GM18870 (cell line): ENCODE results near the gene RASL10A.

Experiments
- ATAC-seq: cut with Tn5 transposase; IDR thresholded peaks from one replicate; pipeline ENCODE4 v1.9.1; 2021; ENCODE audit warnings: moderate library complexity; ENCODE audit not compliant: unreplicated experiment

Gene RASL10A

GRCh38 chr22:29339381-29340235 lies 24.1 kb upstream of the RASL10A start:
- ATAC-seq = no peak

- no peak for ATAC-seq
These were observed 22.9 kb upstream of the RASL10A start for GRCh38 chr22:29338398-29338797.

DNA sequence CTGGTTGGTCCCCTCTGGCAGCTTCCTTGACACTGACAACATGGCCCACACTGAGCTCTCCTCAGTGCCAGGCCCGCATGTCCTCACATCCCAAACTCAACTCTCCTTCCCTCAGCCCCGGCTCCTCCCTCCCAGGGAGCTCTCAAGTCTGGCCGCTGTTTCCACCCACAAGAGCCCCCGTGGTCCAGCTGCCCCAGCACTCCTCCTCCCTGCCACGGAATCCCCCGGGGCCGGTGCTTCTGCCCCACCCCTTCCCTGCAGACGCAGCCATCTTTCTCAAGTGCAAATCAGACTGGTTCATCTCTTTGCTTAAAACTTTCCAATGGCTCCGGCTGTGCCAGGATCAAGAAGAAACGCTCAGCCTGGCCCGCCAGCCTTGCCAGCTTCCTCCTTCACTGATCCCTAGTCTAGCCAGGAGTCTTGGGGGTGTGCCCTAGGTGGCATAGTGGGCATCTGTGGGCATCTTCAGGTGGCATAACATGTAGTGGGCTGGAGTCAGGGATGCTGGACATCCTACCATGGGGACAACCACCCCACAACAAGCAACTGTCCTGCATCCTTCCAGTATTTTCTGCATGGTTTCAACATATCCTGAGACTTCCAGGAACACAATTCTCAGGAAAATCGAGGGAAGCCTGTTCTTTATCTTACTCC lies 22.3 kb upstream of the RASL10A start:
- no peak for ATAC-seq

GRCh38 chr22:29336751-29337490 lies 21.4 kb upstream of the RASL10A start:
- ATAC-seq = no peak

DNA sequence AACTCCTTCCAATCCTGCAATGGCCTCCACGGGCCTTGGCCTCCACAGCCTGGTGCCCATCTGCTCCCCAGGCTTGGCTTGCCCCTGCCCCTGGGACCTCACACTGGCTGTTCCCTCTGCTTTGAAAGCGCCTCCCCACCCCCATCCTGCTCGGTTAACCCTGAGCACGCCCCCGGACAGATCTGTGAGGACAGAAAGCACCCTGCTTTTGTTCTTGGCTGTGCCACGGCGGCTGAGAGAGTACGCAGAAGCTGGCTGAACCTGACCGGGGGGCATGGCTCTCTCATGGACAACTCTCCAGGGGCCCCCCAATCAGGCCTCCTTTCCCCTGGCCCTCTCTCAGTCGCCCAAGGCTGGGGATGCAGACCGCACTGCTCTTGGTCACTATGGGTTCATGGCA lies 20.2 kb upstream of the RASL10A start:
- no peak for ATAC-seq

DNA sequence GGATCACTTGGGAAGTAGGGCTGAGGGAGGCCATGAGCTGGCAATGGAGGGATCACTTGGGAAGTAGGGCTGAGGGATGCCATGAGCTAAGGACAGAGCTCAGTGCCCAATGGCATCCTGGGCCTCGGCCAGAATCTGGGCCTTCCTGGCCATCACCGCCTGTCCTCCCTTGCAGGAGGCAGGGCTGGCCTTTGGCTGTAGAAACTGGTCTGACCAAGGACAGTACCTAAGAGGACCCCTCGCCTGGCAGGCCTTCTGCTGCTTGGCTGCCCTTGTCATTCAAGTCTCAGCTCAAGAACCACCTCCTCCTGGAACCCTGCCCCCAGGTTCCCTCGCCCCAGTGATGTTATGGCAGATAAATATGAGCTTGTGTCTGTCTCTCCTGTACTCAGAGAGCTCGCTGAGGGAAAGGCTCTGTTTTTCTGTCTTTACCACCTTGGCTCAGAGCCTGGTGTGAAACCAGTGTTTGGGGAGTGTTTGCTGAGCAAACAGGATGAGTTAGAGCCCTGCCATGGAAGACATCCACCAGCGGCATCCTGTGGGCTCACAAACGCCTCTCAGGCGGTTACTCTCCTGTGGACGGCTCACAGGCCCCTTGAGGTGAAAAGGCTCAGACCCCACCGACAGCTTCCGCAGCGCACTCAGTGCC lies 19.3 kb upstream of the RASL10A start:
- no peak for ATAC-seq

GRCh38 chr22:29334148-29334547 lies 18.7 kb upstream of the RASL10A start:
- no peak for ATAC-seq

GRCh38 chr22:29332886-29333496 lies 17.5 kb upstream of the RASL10A start:
- no peak for ATAC-seq

- no peak for ATAC-seq
These were observed 16.3 kb upstream of the RASL10A start for GRCh38 chr22:29331658-29332300.

GRCh38 chr22:29331213-29331612 lies 15.7 kb upstream of the RASL10A start:
- no peak for ATAC-seq

DNA sequence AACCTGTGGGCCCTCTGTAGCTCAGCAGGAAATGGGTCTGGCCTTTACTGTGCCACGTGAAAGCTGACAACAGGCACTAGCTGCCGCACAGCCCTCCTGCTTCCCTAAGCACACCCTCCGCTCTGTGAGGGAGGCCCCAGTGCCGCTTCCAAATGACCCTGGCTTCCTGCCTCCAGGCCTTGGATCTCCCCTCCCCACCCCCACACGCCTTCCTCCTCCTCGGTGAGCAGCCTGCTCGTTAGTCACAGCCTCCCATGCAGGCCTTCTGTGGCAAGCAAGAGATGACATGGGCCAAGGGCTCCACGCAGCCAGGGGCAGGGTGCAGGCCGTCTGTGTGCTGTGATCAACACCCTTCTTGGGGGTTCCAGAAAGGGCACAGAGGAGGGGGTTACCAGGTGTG lies 15.3 kb upstream of the RASL10A start:
- ATAC-seq = no peak

DNA sequence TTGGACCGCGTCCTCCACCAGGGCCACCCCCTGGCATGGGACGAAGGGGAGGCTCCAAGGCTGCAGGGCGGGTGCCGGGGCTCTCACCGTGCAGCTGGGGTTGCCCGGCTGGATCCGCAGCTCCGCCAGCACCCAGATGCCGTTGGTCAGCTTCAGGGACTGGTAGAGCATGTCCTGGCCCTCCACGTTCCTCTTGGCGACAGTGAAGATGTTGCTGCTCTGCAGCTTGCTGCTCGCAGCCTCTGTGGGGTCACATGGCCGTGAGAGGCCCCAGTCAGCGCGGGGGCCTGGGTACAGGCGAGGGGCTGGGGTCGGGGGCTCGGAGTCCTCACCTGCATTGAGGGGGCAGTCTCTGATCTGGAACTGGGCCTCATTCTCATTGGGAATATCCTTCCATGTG lies 14.8 kb upstream of the RASL10A start:
- no peak for ATAC-seq

DNA sequence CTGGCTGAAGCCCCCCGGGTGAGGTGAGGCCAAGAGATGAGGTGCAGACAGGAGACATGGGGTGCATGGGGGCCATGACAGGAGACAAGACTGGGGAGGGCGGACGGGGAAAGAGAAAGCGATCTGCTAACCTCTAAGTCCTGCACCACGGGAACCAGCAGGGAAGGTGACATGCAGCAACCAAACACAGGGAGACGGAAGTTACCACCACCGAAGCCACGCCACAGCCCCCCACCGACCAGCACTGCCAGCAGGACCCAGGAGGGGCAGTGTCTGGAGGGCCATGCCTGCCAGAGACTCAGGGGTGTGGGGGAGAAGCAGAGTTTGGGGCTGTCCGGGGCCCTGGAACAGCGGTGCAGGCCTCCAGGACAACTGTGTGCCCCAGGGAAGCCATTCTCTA lies 14.1 kb upstream of the RASL10A start:
- ATAC-seq = no peak

DNA sequence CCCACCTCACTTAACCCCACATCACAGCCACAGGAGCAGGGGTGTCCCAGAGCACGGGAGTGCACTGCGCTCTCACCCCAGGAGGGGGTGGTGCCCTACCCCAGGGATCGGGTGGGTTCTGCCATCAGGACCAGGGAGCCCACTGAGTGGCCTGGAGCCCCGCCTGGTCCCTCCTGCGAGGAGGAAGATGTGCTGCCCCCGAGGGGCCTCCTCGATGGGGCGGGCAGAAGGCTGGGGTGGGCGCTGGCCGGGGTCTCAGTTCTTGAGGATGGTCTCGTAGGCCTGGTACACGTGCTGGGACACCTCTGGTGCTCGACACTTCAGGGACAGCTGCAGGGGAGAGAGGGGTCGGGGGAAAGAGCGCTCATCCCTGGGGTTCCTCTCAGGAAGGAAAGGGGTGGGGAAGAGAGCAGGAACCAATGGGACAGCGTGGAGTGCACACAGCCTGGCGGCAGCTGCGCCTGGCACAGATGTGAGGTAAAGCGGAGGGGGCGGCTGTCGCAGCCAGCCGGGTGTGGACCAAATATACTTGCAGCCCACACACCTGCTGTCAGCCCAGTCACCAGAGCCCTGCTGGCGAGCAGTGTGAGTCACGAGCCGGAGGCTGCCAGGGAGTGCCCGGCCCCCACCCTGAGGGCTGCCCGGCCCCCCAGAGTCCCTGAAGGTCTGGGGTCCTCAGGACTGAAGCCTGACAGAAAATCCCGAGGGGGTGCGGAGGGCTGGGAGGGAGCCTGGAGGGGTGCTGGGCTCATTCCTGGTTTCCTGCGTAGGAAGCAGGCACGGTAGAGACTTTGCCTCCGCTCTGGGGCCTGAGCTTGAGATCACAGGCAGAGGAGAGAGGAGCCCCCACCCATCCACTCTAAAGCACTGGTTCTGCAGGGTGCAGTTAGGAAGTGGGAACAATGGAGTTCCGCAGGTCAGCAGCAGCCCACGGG lies 13.3 kb upstream of the RASL10A start:
- no peak for ATAC-seq

DNA sequence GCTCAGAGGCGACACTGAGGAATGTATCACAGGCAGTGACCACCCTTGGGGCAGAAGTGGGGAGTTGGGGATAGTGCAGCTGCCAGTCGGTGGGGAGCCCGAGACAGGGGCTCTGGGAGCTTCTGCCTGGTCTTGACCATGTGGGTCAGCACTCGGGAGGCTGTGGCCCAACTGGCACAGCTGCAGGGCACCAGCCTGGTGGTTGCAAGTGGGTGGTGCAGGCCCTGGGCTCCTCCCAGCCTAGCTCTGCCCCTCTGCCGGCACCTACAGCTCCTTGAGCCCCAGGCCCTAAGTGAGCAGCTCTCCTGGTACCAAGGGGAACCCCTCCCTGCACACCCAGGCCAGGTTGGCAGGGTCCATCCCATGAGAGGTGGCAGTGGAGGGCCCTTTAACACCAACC lies 12.6 kb upstream of the RASL10A start:
- ATAC-seq = no peak

DNA sequence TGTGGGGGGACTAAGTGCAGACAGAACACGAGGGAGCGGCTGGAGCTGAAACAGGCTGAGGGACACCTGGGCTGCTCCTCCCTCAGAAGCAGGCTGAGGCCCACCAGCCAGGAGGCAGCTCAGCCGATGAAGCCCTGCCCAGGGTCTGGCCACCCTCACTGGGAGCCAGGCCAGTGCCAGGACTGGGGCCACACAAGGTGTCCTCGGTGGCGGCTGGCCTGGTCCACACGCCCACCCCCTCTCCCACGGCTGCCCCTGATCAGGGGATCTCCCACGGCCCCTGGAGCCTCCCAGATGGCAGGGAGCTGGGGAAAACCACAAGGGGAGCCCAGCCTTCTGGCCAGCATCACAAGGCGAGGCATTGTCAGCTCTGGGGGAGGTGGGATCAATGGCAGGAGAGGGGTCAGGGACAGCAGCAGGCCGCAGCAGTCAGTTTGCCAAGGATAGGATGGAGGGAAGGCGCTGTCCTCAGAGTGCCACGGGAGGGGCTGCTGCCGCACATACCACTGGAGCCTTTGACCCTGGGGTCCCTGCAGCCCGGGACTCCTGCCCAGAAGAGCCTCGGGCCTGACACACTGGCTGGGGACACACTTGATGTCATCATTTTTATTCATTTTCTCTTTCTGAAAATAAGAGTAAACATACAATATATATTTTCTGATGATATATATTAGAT lies 11.7 kb upstream of the RASL10A start:
- no peak for ATAC-seq

DNA sequence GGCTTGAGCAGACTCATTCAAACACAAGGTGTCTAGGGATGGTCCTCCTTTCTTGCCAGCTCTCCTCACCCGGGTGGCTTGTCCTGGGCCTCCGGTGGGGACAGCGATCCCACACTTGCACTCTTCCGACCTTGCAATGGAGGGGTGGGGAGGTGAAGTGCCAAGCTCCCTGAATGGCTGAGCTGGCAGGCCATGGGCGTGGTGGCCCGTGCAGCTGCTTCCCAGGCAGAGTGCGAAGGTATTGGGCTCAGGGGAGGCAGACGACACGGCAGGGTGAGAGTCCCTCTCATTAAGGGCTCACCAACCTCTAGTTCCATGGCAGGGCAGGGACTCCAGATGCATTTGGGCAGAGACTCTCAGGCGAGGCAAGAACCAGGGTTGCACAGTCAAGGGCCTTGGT lies 11.0 kb upstream of the RASL10A start:
- ATAC-seq = no peak

DNA sequence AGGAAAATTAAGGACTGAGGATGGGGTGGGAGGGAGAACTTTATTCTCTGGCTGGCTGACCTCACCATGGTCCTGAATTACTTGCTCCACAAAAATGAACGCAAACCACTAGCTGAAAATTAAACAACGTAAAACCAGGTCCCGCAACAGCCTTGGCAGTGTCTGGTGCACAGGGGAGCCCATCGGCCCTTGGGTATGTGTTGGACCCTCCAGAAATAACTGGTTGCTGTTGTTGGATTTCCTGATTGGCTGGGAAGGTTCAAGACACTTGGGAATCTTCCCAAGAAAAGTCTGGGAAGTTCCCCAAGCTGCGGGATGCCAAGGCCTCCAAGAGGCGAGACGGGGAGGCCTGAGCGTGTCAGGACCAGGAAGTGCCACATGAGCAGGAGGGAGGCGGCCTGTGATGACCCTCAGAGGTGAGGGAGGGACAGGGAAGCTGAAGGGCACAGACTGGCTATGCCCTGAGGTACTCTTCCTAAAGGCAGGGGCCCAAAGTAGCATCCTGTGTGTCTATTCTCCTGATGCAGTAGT lies 10.4 kb upstream of the RASL10A start:
- ATAC-seq = no peak

DNA sequence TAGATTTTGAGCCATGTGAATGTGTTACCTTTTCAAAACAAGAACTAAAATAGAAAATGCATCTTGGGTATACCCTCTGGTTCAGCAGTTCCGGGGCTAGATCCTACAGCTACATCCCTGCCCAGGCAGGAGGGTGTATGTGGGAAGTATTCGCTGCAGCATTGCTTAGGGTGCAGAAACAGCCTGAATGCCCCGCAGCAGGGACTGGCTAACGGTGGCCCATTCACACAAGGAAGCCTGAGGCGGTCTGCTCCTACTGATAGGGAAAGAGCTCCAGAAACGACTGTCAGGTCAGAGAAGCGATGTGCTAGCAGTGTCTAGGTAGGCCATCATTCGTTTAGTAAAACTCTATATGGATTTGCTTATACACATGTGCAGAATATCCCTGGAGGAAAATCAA lies 9.9 kb upstream of the RASL10A start:
- no peak for ATAC-seq
